GM12878 (cell line): ENCODE results near the gene RIPPLY3. TPM values are rescaled to one million over a fixed set of nuclear protein-coding genes. Genes with fewer than 3 reads are reported as not detected.

Experiments
- ATAC-seq: fragments of 200-7000 bp; cut with Tn5 transposase; 3 replicates; pipeline ENCODE4 v1.9.1; 2020; ENCODE audit warnings: mild to moderate bottlenecking, moderate library complexity
- BruUV-seq: library from RNA; stranded (reverse); fragments of 400-500 nt; replicated peaks from 2 replicates; lab custom pipeline; 2021; lab: Mats Ljungman, UMichigan
- CTCF ChIA-PET: fragments of 300-600 bp; sonication (Branson Sonifier 250); formaldehyde crosslinking; extraction: SDS; loops from one replicate; lab custom pipeline; 2021; ENCODE audit warnings: inconsistent platforms; lab: Yijun Ruan, JAX
- POLR2A ChIA-PET: fragments of 350-600 bp; formaldehyde crosslinking; extraction: SDS; loops from one replicate; lab custom pipeline; 2021; ENCODE audit warnings: inconsistent platforms; lab: Charles Lee
- RAD21 ChIA-PET: fragments of 300-600 bp; sonication (Branson Sonifier 250); formaldehyde crosslinking; loops from one replicate; lab custom pipeline; 2023; ENCODE audit warnings: antibody characterized with exemption; ENCODE audit not compliant: unreplicated experiment; lab: Charles Lee
- SMC1A ChIA-PET: fragments of 300-600 bp; sonication (Branson Sonifier 250); formaldehyde crosslinking; loops from one replicate; lab custom pipeline; 2023; ENCODE audit not compliant: unreplicated experiment, uncharacterized antibody; lab: Charles Lee
- DNase-seq: peaks from one replicate; pipeline ENCODE4 v3.0.0-alpha.2; 2011; ENCODE audit warnings: low read depth, low spot score
- FAIRE-seq: peaks from 3 replicates; lab custom pipeline; 2011; peaks lifted over from hg19 to GRCh38; lab: Jason Lieb, UNC
- H2AFZ ChIP-seq: 2 replicates; pipeline ENCODE4 v1.6.0; 2011; ENCODE audit warnings: low read depth, low read length, control low read depth; ENCODE audit not compliant: control insufficient read depth
- H3K27ac ChIP-seq: 2 replicates; pipeline ENCODE4 v1.5.1; 2011; ENCODE audit warnings: control low read depth; ENCODE audit not compliant: control insufficient read depth, insufficient read depth
- H3K27me3 ChIP-seq, 2 experiments: replicated peaks in 1 of 2; 2 replicates each; pipeline versions ENCODE4 v1.6.0 to v1.6.1; 2011; ENCODE audit warnings: low read length in 1 of 2; ENCODE audit not compliant: control insufficient read depth in 2 of 2, insufficient read depth in 2 of 2
- H3K36me3 ChIP-seq, 2 experiments: 2 replicates each; pipeline ENCODE4 v1.5.1; 2011; ENCODE audit warnings: low read length in 1 of 2; ENCODE audit not compliant: control insufficient read depth in 2 of 2, insufficient read depth in 2 of 2
- H3K4me1 ChIP-seq: 2 replicates; pipeline ENCODE4 v1.6.1; 2011; ENCODE audit warnings: mild to moderate bottlenecking, low read length, moderate library complexity, mixed read lengths; ENCODE audit not compliant: control insufficient read depth, insufficient read depth
- H3K4me2 ChIP-seq: 2 replicates; pipeline ENCODE4 v1.6.0; 2011; ENCODE audit warnings: control low read depth; ENCODE audit not compliant: control insufficient read depth, insufficient read depth
- H3K4me3 ChIP-seq: fragments of 200-600 bp; sonication (generic); 2 replicates; pipeline ENCODE4 v1.5.1; 2016
- H3K79me2 ChIP-seq: 2 replicates; pipeline ENCODE4 v1.6.0; 2011; ENCODE audit warnings: low read length; ENCODE audit not compliant: control insufficient read depth, insufficient read depth
- H3K9ac ChIP-seq: 2 replicates; pipeline ENCODE4 v1.8.0; 2011; ENCODE audit warnings: low read length, control low read depth, mixed read lengths; ENCODE audit not compliant: control insufficient read depth, insufficient read depth
- H3K9me3 ChIP-seq: replicated peaks from 3 replicates; pipeline ENCODE4 v1.5.1; 2011; ENCODE audit warnings: mild to moderate bottlenecking, low read length; ENCODE audit not compliant: control insufficient read depth, insufficient read depth
- H4K20me1 ChIP-seq: 2 replicates; pipeline ENCODE4 v1.6.0; 2011; ENCODE audit not compliant: control insufficient read depth, insufficient read depth
- CEBPB ChIP-seq, 2 experiments: fragments of 150-350 bp in 1 of 2; IDR thresholded peaks; 2 replicates each; pipeline ENCODE4 v1.6.1; 2012 to 2014; ENCODE audit warnings: low read depth in 2 of 2, low read length in 2 of 2, borderline replicate concordance in 1 of 2, inconsistent platforms in 1 of 2
- CREB1 ChIP-seq: IDR thresholded peaks from 2 replicates; pipeline ENCODE4 v1.6.1; 2012; ENCODE audit warnings: low read depth, mild to moderate bottlenecking, inconsistent platforms
- CTCF ChIP-seq, 3 experiments: IDR thresholded peaks in 2 of 3; conservative IDR thresholded peaks in 1 of 3; 2 replicates each; pipeline ENCODE4 v1.5.1; 2011; ENCODE audit warnings: low read depth in 3 of 3, low read length in 3 of 3, mild to moderate bottlenecking in 3 of 3, control low read depth in 2 of 3, moderate library complexity in 2 of 3, inconsistent platforms in 1 of 3, mixed read lengths in 1 of 3; ENCODE audit not compliant: control insufficient read depth in 2 of 3, insufficient read depth in 1 of 3; ENCODE audit errors: extremely low read depth in 1 of 3
- EGR1 ChIP-seq, 2 experiments: IDR thresholded peaks; 1 replicate in 1 of 2; 2 replicates in 1 of 2; pipeline ENCODE4 v1.6.1; 2011 to 2012; ENCODE audit warnings: low read depth in 2 of 2, low read length in 2 of 2, borderline replicate concordance in 1 of 2, mild to moderate bottlenecking in 1 of 2, moderate library complexity in 1 of 2
- FOXM1 ChIP-seq: IDR thresholded peaks from 2 replicates; pipeline ENCODE4 v1.6.1; 2012; ENCODE audit warnings: low read depth, mild to moderate bottlenecking, inconsistent platforms, low read length, moderate library complexity
- GATAD2B ChIP-seq: fragments of 450-650 bp; conservative IDR thresholded peaks from 2 replicates; pipeline ENCODE4 v1.6.1; 2017; ENCODE audit warnings: low read depth, mild to moderate bottlenecking, moderate library complexity
- LARP7 ChIP-seq: fragments of 450-650 bp; IDR thresholded peaks from 2 replicates; pipeline ENCODE4 v1.6.1; 2017; ENCODE audit warnings: mild to moderate bottlenecking
- NR2F1 ChIP-seq: fragments of 450-650 bp; conservative IDR thresholded peaks from 2 replicates; pipeline ENCODE4 v1.6.1; 2017; ENCODE audit warnings: mild to moderate bottlenecking
- PAX8 ChIP-seq: fragments of 450-650 bp; IDR thresholded peaks from 2 replicates; pipeline ENCODE4 v1.6.1; 2017; ENCODE audit warnings: mild to moderate bottlenecking, moderate library complexity
- POLR2AphosphoS5 ChIP-seq: IDR thresholded peaks from 2 replicates; pipeline ENCODE4 v1.6.1; 2011; ENCODE audit warnings: mild to moderate bottlenecking, low read length, inconsistent platforms
- RAD51 ChIP-seq: fragments of 450-650 bp; IDR thresholded peaks from 2 replicates; pipeline ENCODE4 v1.6.1; 2016; ENCODE audit warnings: moderate library complexity, mild to moderate bottlenecking, inconsistent platforms
- RB1 ChIP-seq: fragments of 450-650 bp; formaldehyde crosslinking; IDR thresholded peaks from 2 replicates; pipeline ENCODE4 v1.6.1; 2017; ENCODE audit warnings: mild to moderate bottlenecking, borderline replicate concordance
- RCOR1 ChIP-seq: conservative IDR thresholded peaks from 2 replicates; pipeline ENCODE4 v1.6.1; 2012; ENCODE audit warnings: low read depth, low read length, improper control_type of control experiment
- STAT3 ChIP-seq: IDR thresholded peaks from 2 replicates; pipeline ENCODE4 v1.6.1; 2011; ENCODE audit warnings: low read depth, low read length, improper control_type of control experiment
- ZSCAN29 ChIP-seq: fragments of 450-650 bp; IDR thresholded peaks from 2 replicates; pipeline ENCODE4 v1.6.1; 2017; ENCODE audit warnings: mild to moderate bottlenecking, moderate library complexity
- WGBS: methylation state at CpG from one replicate; pipeline ENCODE4 v1.1.6; 2016; ENCODE audit warnings: low lambda C conversion rate; ENCODE audit not compliant: insufficient replicate concordance, insufficient coverage; ENCODE audit errors: missing lambda C conversion rate; 5-methylcytosine and 5-hydroxymethylcytosine counted together
- in situ Hi-C: fragments of 300-500 bp; cut with MboI; formaldehyde crosslinking; loops from 9 replicates; pipeline ENCODE4 v1.14.3; 2018; ENCODE audit warnings: mixed read lengths
- intact Hi-C: fragments of 100-400 bp; cut with micrococcal nuclease; formaldehyde crosslinking; loops from one replicate; pipeline ENCODE4 v1.14.2; 2022; ENCODE audit not compliant: unreplicated experiment
- polyA plus RNA-seq, 11 experiments: library from polyadenylated mRNA; depleted of rRNA in 4 of 11; unstranded in 6 of 11; stranded (reverse) in 5 of 11; fragments of >200 nt; fragmentation: Nextera tagmentation in 4 of 11; fragmentation: Illumina TruSeq in 1 of 11; extraction: Ambion mirVana in 4 of 11; extraction: Trizol in 1 of 11; gene quantifications; 1 replicate in 1 of 11; 2 replicates in 10 of 11; pipeline versions ENCODE4 v1.2.1 to v1.2.3, GENCODE V29; 2011 to 2016; ENCODE audit warnings: inconsistent platforms in 2 of 11, missing spikeins in 2 of 11, low read depth in 1 of 11
- total RNA-seq, 4 experiments: library from RNA; depleted of rRNA in 3 of 4; stranded (reverse); fragments of >200 nt in 3 of 4; fragmentation: Illumina TruSeq in 1 of 4; extraction: Trizol in 1 of 4; gene quantifications; 2 replicates each; pipeline versions ENCODE4 v1.2.1 to v1.2.3, GENCODE V29; 2013 to 2021
- TF ChIP-seq, protein P1 (sequence below): fragments of 450-650 bp; IDR thresholded peaks from 2 replicates; pipeline ENCODE4 v1.6.1; 2018; ENCODE audit warnings: mild to moderate bottlenecking, low read depth, moderate library complexity; ENCODE audit not compliant: partially characterized antibody

Gene RIPPLY3
- total and polyA plus RNA-seq, 10 of the 15 experiments (the other 5 are each of a cell fraction or from before 2014, with no cell fraction given) = not detected

DNA sequence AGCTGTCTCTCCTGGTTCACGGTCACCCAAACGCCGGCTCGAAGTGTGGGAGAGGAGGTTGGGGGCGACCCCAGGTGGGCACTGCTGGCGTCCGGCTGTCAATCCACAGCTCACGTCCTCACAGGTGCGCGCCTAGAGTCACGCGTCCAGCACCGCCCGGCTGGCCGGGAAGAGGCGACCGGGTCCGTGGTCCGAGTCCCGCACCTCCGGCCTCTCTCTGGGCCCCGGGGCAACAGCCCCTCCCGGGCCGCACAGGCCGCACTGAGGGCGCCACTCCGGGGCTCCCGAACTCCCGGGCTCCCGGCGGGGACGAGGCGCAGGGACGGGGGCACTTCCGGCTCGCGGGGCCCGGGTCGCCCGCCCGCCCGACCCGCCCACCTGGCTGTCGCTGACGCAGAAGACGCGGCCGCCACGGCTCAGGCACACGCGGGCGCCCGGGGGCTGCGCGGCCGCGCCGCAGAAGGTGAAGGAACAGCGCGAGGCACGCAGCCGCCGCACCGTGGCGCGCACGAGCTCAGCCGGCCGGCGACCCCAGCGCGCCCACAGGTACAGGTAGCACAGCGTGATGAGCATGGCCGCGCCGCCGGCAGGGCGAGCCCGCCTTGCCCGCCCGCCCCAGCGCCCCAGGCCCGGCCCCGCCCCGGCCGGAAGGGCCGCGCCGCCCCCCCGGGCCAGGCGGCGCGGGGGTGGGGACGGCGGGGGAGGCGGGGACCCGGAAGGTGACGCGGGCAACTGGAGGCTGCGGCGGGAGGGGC is 40.3 kb upstream of the RIPPLY3 start, which contains the start of gene HLCS:
HLCS (minus strand) TSS at position 604 of the 755 bp plus-strand sequence; CDS start at position 573, 31 bp downstream.
- POLR2A ChIA-PET = interaction anchor here (0.6 to 1.7 kb wide), 6 partner anchors 11 to 296 kb away, joined by 3 to 5 read pairs (median 4); no protein-coding TSS in a partner anchor
- RAD21 ChIA-PET = interaction anchor here (0.7 to 2.6 kb wide), 6 partner anchors 11 to 291 kb away, joined by 3 to 14 read pairs (median 4); no protein-coding TSS in a partner anchor
- H3K36me3 ChIP-seq = no peaks in the 10 kb centered on the region
- peak within 1 kb of the TSS; percentile 49 for H3K27ac ChIP-seq
- WGBS = 1% methylated on average over 54 of the region's 101 CpGs
- BruUV-seq = no TSS peak
- H3K27me3 ChIP-seq = no peaks in the 10 kb centered on the region
- DNase-seq (no peak), ATAC-seq (peak; percentile 84), FAIRE-seq (no peak)
- H3K79me2 ChIP-seq = peaks cover 2% of the 10 kb centered on the region; the same call in 1 of the 2 replicates
- CTCF ChIA-PET = interaction anchor here (0.5 to 3.5 kb wide), 8 partner anchors 11 to 389 kb away, joined by 3 to 22 read pairs (median 5); no protein-coding TSS in a partner anchor
- no peaks in the 10 kb centered on the region for H3K9me3 ChIP-seq
- H3K4me1 ChIP-seq = peaks cover 15% of the 10 kb centered on the region
- H3K4me2 ChIP-seq = peak within 1 kb of the TSS; percentile 93
- intact Hi-C loops = loop anchor here (10.0 kb wide), 1 partner anchor 289 kb away; no protein-coding TSS in a partner anchor
- SMC1A ChIA-PET = interaction anchor here (0.5 to 1.9 kb wide), 3 partner anchors 11 to 209 kb away, joined by 3 to 5 read pairs (median 4); no protein-coding TSS in a partner anchor
- peak within 1 kb of the TSS; percentile 88 for H3K4me3 ChIP-seq
- H4K20me1 ChIP-seq = no peaks in the 10 kb centered on the region
- peak within 1 kb of the TSS; percentile 57 for H3K9ac ChIP-seq
- in situ Hi-C loops = no loop called here
- peak within 1 kb of the TSS; percentile 77 for H2AFZ ChIP-seq
- TF ChIP-seq CTCF (IDR thresholded peaks at IDR 0.05 in 2 of 3, conservative IDR thresholded peaks at IDR 0.05 in 1 of 3; ENCODE audit: control insufficient read depth in 2 of 3, extremely low read depth in 1 of 3, insufficient read depth in 1 of 3, low read depth in 3 of 3, low read length in 3 of 3) (peak; percentile 10 to 40 (median 26); a peak in 3 of 6 replicates), RCOR1 (no peak), PAX8 (no peak), GATAD2B (peak; percentile 80), LARP7 (0 out of 2 replicates have a peak, but pooled peaks have one; percentile 31), FOXM1 (no peak), RAD51 (no peak), EGR1 (IDR thresholded peaks at IDR 0.05; ENCODE audit: borderline replicate concordance in 1 of 2, low read depth in 2 of 2, low read length in 2 of 2) (peak in 1 of 2 experiments; percentile 88; a peak in 2 of 3 replicates), CEBPB (IDR thresholded peaks at IDR 0.05; ENCODE audit: borderline replicate concordance in 1 of 2, low read depth in 2 of 2, low read length in 2 of 2) (no peak), STAT3 (no peak), ZSCAN29 (no peak), NR2F1 (peak; percentile 16; the same call in 1 of the 2 replicates), RB1 (no peak; the same call in 1 of the 2 replicates), CREB1 (peak; percentile 58; the same call in 1 of the 2 replicates), POLR2AphosphoS5 (peak; percentile 29; the same call in 1 of the 2 replicates)
- TF ChIP-seq, protein P1, sequence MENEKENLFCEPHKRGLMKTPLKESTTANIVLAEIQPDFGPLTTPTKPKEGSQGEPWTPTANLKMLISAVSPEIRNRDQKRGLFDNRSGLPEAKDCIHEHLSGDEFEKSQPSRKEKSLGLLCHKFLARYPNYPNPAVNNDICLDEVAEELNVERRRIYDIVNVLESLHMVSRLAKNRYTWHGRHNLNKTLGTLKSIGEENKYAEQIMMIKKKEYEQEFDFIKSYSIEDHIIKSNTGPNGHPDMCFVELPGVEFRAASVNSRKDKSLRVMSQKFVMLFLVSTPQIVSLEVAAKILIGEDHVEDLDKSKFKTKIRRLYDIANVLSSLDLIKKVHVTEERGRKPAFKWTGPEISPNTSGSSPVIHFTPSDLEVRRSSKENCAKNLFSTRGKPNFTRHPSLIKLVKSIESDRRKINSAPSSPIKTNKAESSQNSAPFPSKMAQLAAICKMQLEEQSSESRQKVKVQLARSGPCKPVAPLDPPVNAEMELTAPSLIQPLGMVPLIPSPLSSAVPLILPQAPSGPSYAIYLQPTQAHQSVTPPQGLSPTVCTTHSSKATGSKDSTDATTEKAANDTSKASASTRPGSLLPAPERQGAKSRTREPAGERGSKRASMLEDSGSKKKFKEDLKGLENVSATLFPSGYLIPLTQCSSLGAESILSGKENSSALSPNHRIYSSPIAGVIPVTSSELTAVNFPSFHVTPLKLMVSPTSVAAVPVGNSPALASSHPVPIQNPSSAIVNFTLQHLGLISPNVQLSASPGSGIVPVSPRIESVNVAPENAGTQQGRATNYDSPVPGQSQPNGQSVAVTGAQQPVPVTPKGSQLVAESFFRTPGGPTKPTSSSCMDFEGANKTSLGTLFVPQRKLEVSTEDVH = no peak
